IMR-90 (cell line): ENCODE results near the gene NEURL1. TPM values are rescaled to one million over a fixed set of nuclear protein-coding genes. Genes with fewer than 3 reads are reported as not detected.
A peak's percentile ranks its signal among the peaks of the same experiment; 100 is the strongest.

Source experiments
- ATAC-seq: fragments of 200-7000 bp; cut with Tn5 transposase; 2 replicates; pipeline ENCODE4 v1.9.1; 2020; ENCODE audit warnings: low read depth, mild to moderate bottlenecking, moderate library complexity
- BruUV-seq: library from RNA; stranded (reverse); fragments of 400-500 nt; replicated peaks from 2 replicates; lab custom pipeline; 2021; lab: Mats Ljungman, UMichigan
- CTCF ChIA-PET: fragments of 300-600 bp; formaldehyde crosslinking; extraction: SDS; loops from one replicate; lab custom pipeline; 2021; ENCODE audit warnings: antibody characterized with exemption; lab: Yijun Ruan, JAX
- POLR2A ChIA-PET: fragments of 300-600 bp; sonication (Branson Sonifier 250); formaldehyde crosslinking; loops from one replicate; lab custom pipeline; 2022; ENCODE audit warnings: antibody characterized with exemption; ENCODE audit not compliant: unreplicated experiment; lab: Charles Lee
- DNase-seq: peaks from one replicate; pipeline ENCODE4 v3.0.0; 2013
- H2AFZ ChIP-seq: replicated peaks from 2 replicates; pipeline ENCODE3; 2013; ENCODE audit warnings: low read length, mild to moderate bottlenecking; ENCODE audit not compliant: poor library complexity
- H2AK5ac ChIP-seq: 2 replicates; pipeline ENCODE4 v1.6.1; 2013; ENCODE audit warnings: low read depth, low read length, inconsistent platforms
- H2AK9ac ChIP-seq: replicated peaks from 2 replicates; pipeline ENCODE3; 2013; ENCODE audit warnings: mild to moderate bottlenecking, low read depth, low read length, moderate library complexity; ENCODE audit not compliant: poor library complexity
- H2BK120ac ChIP-seq: 2 replicates; pipeline ENCODE4 v1.6.1; 2013; ENCODE audit warnings: low read depth, low read length, inconsistent platforms
- H2BK15ac ChIP-seq: 3 replicates; pipeline ENCODE4 v1.6.1; 2013; ENCODE audit warnings: low read depth, low read length, inconsistent platforms
- H2BK20ac ChIP-seq: 2 replicates; pipeline ENCODE4 v1.6.1; 2013; ENCODE audit warnings: low read depth, mild to moderate bottlenecking, inconsistent platforms, low read length, moderate library complexity
- H2BK5ac ChIP-seq: 2 replicates; pipeline ENCODE4 v1.6.1; 2013; ENCODE audit warnings: mild to moderate bottlenecking, low read depth, low read length, inconsistent platforms; ENCODE audit not compliant: poor library complexity, severe bottlenecking
- H3K14ac ChIP-seq: replicated peaks from 2 replicates; pipeline ENCODE4 v1.6.1; 2013; ENCODE audit warnings: low read depth, low read length, inconsistent platforms
- H3K18ac ChIP-seq: 2 replicates; pipeline ENCODE4 v1.6.1; 2013; ENCODE audit warnings: low read depth, low read length, control low read depth
- H3K23ac ChIP-seq: 2 replicates; pipeline ENCODE4 v1.6.1; 2013; ENCODE audit warnings: low read depth, low read length, inconsistent platforms
- H3K27ac ChIP-seq: 2 replicates; pipeline ENCODE4 v1.5.1; 2013; ENCODE audit warnings: mild to moderate bottlenecking, control low read depth, low read length; ENCODE audit not compliant: insufficient read depth
- H3K27me3 ChIP-seq: 2 replicates; pipeline ENCODE4 v1.6.1; 2013; ENCODE audit warnings: low read length; ENCODE audit not compliant: control insufficient read depth, insufficient read depth
- H3K36me3 ChIP-seq: 2 replicates; pipeline ENCODE4 v1.6.1; 2013; ENCODE audit warnings: low read length, mixed read lengths; ENCODE audit not compliant: control insufficient read depth, insufficient read depth
- H3K4ac ChIP-seq: 2 replicates; pipeline ENCODE4 v1.6.1; 2013; ENCODE audit warnings: low read depth, low read length, inconsistent platforms
- H3K4me1 ChIP-seq: 2 replicates; pipeline ENCODE4 v1.6.1; 2013; ENCODE audit warnings: low read length, mixed read lengths; ENCODE audit not compliant: control insufficient read depth, insufficient read depth
- H3K4me2 ChIP-seq: 2 replicates; pipeline ENCODE4 v1.6.1; 2013; ENCODE audit warnings: low read depth, mild to moderate bottlenecking, control low read depth, low read length, moderate library complexity
- H3K4me3 ChIP-seq: 2 replicates; pipeline ENCODE4 v1.5.1; 2013; ENCODE audit warnings: low read depth, mild to moderate bottlenecking, control low read depth, low read length, moderate library complexity; ENCODE audit not compliant: insufficient read depth
- H3K56ac ChIP-seq: 2 replicates; pipeline ENCODE4 v1.6.1; 2013; ENCODE audit warnings: low read length, inconsistent platforms; ENCODE audit not compliant: insufficient read depth; ENCODE audit errors: extremely low read depth
- H3K79me1 ChIP-seq, 2 experiments: 2 replicates each; pipeline ENCODE4 v1.6.1; 2013; ENCODE audit warnings: low read length in 2 of 2, inconsistent platforms in 1 of 2, low read depth in 1 of 2
- H3K9ac ChIP-seq: 2 replicates; pipeline ENCODE4 v1.6.1; 2013; ENCODE audit warnings: low read depth, low read length, control low read depth
- H3K9me1 ChIP-seq: 2 replicates; pipeline ENCODE4 v1.6.1; 2013; ENCODE audit warnings: low read length, inconsistent platforms; ENCODE audit not compliant: insufficient read depth
- H3K9me3 ChIP-seq: 2 replicates; pipeline ENCODE4 v1.6.1; 2013; ENCODE audit warnings: low read length; ENCODE audit not compliant: control insufficient read depth, insufficient read depth
- H4K20me1 ChIP-seq: 2 replicates; pipeline ENCODE4 v1.6.1; 2013; ENCODE audit warnings: low read length, inconsistent platforms; ENCODE audit not compliant: insufficient read depth
- H4K5ac ChIP-seq: 2 replicates; pipeline ENCODE4 v1.6.1; 2013; ENCODE audit warnings: mild to moderate bottlenecking, low read depth, low read length, control low read depth
- H4K8ac ChIP-seq, 2 experiments: 2 replicates each; pipeline ENCODE4 v1.6.1; 2013; ENCODE audit warnings: low read depth in 2 of 2, low read length in 2 of 2, control low read depth in 1 of 2, inconsistent platforms in 1 of 2
- H4K91ac ChIP-seq: 2 replicates; pipeline ENCODE4 v1.6.1; 2013; ENCODE audit warnings: low read depth, low read length, inconsistent platforms; ENCODE audit not compliant: insufficient read depth
- BHLHE40 ChIP-seq: fragments of 150-350 bp; IDR thresholded peaks from 2 replicates; pipeline ENCODE4 v1.6.1; 2016; ENCODE audit warnings: mild to moderate bottlenecking, low read depth, low read length
- CEBPB ChIP-seq: IDR thresholded peaks from 2 replicates; pipeline ENCODE4 v1.6.1; 2012; ENCODE audit warnings: low read depth, low read length, improper control_type of control experiment
- CHD1 ChIP-seq: IDR thresholded peaks from 2 replicates; pipeline ENCODE4 v1.6.1; 2012; ENCODE audit warnings: low read depth, low read length, improper control_type of control experiment
- CTCF ChIP-seq: conservative IDR thresholded peaks from 2 replicates; pipeline ENCODE4 v1.5.1; 2012; ENCODE audit warnings: mild to moderate bottlenecking, low read depth, low read length, improper control_type of control experiment
- ELK1 ChIP-seq: fragments of 150-350 bp; IDR thresholded peaks from 2 replicates; pipeline ENCODE4 v1.6.1; 2016; ENCODE audit warnings: low read depth, mild to moderate bottlenecking, low read length, moderate library complexity, borderline replicate concordance
- FOS ChIP-seq: fragments of 150-350 bp; IDR thresholded peaks from 2 replicates; pipeline ENCODE4 v1.6.1; 2016; ENCODE audit warnings: low read depth, low read length
- MAFK ChIP-seq: IDR thresholded peaks from 2 replicates; pipeline ENCODE4 v1.6.1; 2012; ENCODE audit warnings: low read depth, low read length, improper control_type of control experiment
- MAZ ChIP-seq: IDR thresholded peaks from 2 replicates; pipeline ENCODE4 v1.6.1; 2012; ENCODE audit warnings: low read depth, mild to moderate bottlenecking, low read length, improper control_type of control experiment, moderate library complexity, borderline replicate concordance
- MXI1 ChIP-seq: IDR thresholded peaks from 2 replicates; pipeline ENCODE4 v1.6.1; 2012; ENCODE audit warnings: low read depth, mild to moderate bottlenecking, low read length, moderate library complexity, borderline replicate concordance
- NFE2L2 ChIP-seq: fragments of 150-350 bp; IDR thresholded peaks from 2 replicates; pipeline ENCODE4 v1.6.1; 2016; ENCODE audit warnings: low read depth, mild to moderate bottlenecking, low read length
- POLR2A ChIP-seq: IDR thresholded peaks from 2 replicates; pipeline ENCODE4 v1.6.1; 2012; ENCODE audit warnings: mild to moderate bottlenecking, low read depth, low read length
- RAD21 ChIP-seq: IDR thresholded peaks from 2 replicates; pipeline ENCODE4 v1.6.1; 2012; ENCODE audit warnings: low read length, improper control_type of control experiment
- RCOR1 ChIP-seq: IDR thresholded peaks from 2 replicates; pipeline ENCODE4 v1.6.1; 2012; ENCODE audit warnings: mild to moderate bottlenecking, low read length, improper control_type of control experiment; ENCODE audit not compliant: insufficient replicate concordance
- RFX5 ChIP-seq: IDR thresholded peaks from 2 replicates; pipeline ENCODE4 v1.8.0; 2012; ENCODE audit warnings: low read depth, mild to moderate bottlenecking, low read length, moderate library complexity
- SMC3 ChIP-seq: fragments of 150-350 bp; IDR thresholded peaks from 2 replicates; pipeline ENCODE4 v1.6.1; 2016; ENCODE audit warnings: low read depth, mild to moderate bottlenecking, antibody characterized with exemption, low read length, moderate library complexity
- USF2 ChIP-seq: fragments of 150-350 bp; IDR thresholded peaks from 2 replicates; pipeline ENCODE4 v1.6.1; 2017; ENCODE audit warnings: mild to moderate bottlenecking, antibody characterized with exemption, low read length, low read depth
- WGBS, 2 experiments: methylation state at CpG; one replicate each; pipeline versions ENCODE4 v1.1.5 to v1.1.7; 2013; ENCODE audit warnings: missing lambda C conversion rate in 2 of 2; ENCODE audit not compliant: insufficient read length in 1 of 2; ENCODE audit errors: extremely low coverage in 2 of 2; 5-methylcytosine and 5-hydroxymethylcytosine counted together
- dilution Hi-C: fragments of 300-500 bp; cut with HindIII; formaldehyde crosslinking; loops from one replicate; pipeline ENCODE4 v1.14.3; 2018; ENCODE audit warnings: low sequenced_read_pairs; ENCODE audit not compliant: unreplicated experiment
- in situ Hi-C: fragments of 300-500 bp; cut with MboI; formaldehyde crosslinking; loops from 3 replicates; pipeline ENCODE4 v1.14.3; 2019; ENCODE audit warnings: low sequenced_read_pairs, inconsistent platforms, mixed read lengths
- intact Hi-C: fragments of 100-400 bp; cut with micrococcal nuclease; formaldehyde crosslinking; loops from 2 replicates; pipeline ENCODE4 v1.10.0; 2022
- polyA plus RNA-seq, 3 experiments: library from polyadenylated mRNA; depleted of rRNA; stranded (reverse); fragments of >200 nt; gene quantifications; 2 replicates each; pipeline ENCODE4 v1.2.3, GENCODE V29; 2012; ENCODE audit warnings: low replicate concordance in 1 of 3
- total RNA-seq: library from RNA; depleted of rRNA; stranded (reverse); fragments of >200 nt; gene quantifications from 2 replicates; pipeline ENCODE4 v1.2.3, GENCODE V29; 2012

NEURL1 gene
- total and polyA plus RNA-seq, 2 of the 4 experiments (the other 2 are of a cell fraction), result 0.36 to 0.82 TPM

GRCh38 chr10:103562383-103562782, 68.9 kb downstream of the NEURL1 start:
- Histone ChIP-seq H3K14ac (no peak overlapping the region), H3K56ac (no peak overlapping the region), H3K23ac (no peak overlapping the region), H3K4me3 (no peak overlapping the region), H3K4ac (no peak overlapping the region), H3K9me3 (peaks cover 3% of the 10 kb centered on the region), H3K27ac (no peak overlapping the region), H3K18ac (no peak overlapping the region), H3K4me2 (no peak overlapping the region), H2BK15ac (no peak overlapping the region), H4K20me1 (no peaks in the 10 kb centered on the region), H2AFZ (no peak overlapping the region), H3K4me1 (no peaks in the 10 kb centered on the region), H4K91ac (no peak overlapping the region), H2AK5ac (no peak overlapping the region), H2AK9ac (peak overlapping the region; percentile 47), H2BK120ac (no peak overlapping the region), H3K9ac (no peak overlapping the region), H3K27me3 (peaks cover 64% of the 10 kb centered on the region), H3K79me1 (no peaks in the 10 kb centered on the region), H3K36me3 (no peaks in the 10 kb centered on the region), H2BK5ac (no peak overlapping the region), H4K5ac (no peak overlapping the region), H4K8ac (no peak overlapping the region), H2BK20ac (no peak overlapping the region), H3K9me1 (0 out of 2 replicates have a peak, but pooled peaks cover 3% of the 10 kb centered on the region)
- no peak for ATAC-seq
- BruUV-seq, result no TSS peak
- no peak for DNase-seq
- in situ Hi-C loops, result no loop called here
- POLR2A ChIA-PET, result no interaction called here
- no peak for TF ChIP-seq USF2
- no peak for TF ChIP-seq CTCF
- TF ChIP-seq BHLHE40, result no peak
- no peak for TF ChIP-seq CEBPB
- TF ChIP-seq ELK1, result no peak
- no peak for TF ChIP-seq MAFK
- TF ChIP-seq MXI1, result no peak
- TF ChIP-seq SMC3, result no peak
- TF ChIP-seq POLR2A, result no peak
- no peak for TF ChIP-seq RAD21
- no peak for TF ChIP-seq RCOR1
- no peak for TF ChIP-seq RFX5
- TF ChIP-seq CHD1, result no peak
- no peak for TF ChIP-seq NFE2L2
- no peak for TF ChIP-seq MAZ
- TF ChIP-seq FOS, result no peak
- WGBS, 2 experiments, result 60% methylated on average over 2 of the region's 4 CpGs; no CpG with 5 or more reads in 1 of the 2 experiments
- CTCF ChIA-PET, result no interaction called here
- intact Hi-C loops, result no loop called here
- dilution Hi-C loops, result no loop called here
